Left ventricle myocardium inferior (tissue), 1 donor: Measurements from ENCODE around the gene CLDN9. TPM values are rescaled to one million over a fixed set of nuclear protein-coding genes. Genes with fewer than 3 reads are reported as not detected.

Source experiments
- DNase-seq: peaks from one replicate; pipeline ENCODE4 v3.0.0-alpha.2; 2020
- H3K27ac ChIP-seq: fragments of 200-600 bp; replicated peaks from 2 replicates; pipeline ENCODE4 v1.8.0; 2021
- H3K27me3 ChIP-seq: fragments of 200-600 bp; 2 replicates; pipeline ENCODE4 v1.8.0; 2021; ENCODE audit warnings: low read depth
- H3K36me3 ChIP-seq: fragments of 200-600 bp; 2 replicates; pipeline ENCODE4 v1.8.0; 2021
- H3K4me1 ChIP-seq: fragments of 200-600 bp; 2 replicates; pipeline ENCODE4 v1.8.0; 2021
- H3K4me3 ChIP-seq: fragments of 200-600 bp; 2 replicates; pipeline ENCODE4 v1.8.0; 2021; ENCODE audit warnings: mild to moderate bottlenecking, moderate library complexity
- H3K9me3 ChIP-seq: fragments of 200-600 bp; replicated peaks from 2 replicates; pipeline ENCODE4 v1.8.0; 2021
- intact Hi-C: fragments of 100-400 bp; cut with micrococcal nuclease; formaldehyde crosslinking; loops from one replicate; pipeline ENCODE4 v1.11.0; 2022
- total RNA-seq: library from RNA; stranded (reverse); fragmentation: NEBNext Ultra II Directional; extraction: Animal tissue kit (Norgen Biotek cat#: 25700); gene quantifications from one replicate; pipeline ENCODE4 v1.2.1, GENCODE V29; 2021
- TF ChIP-seq, protein P1 (sequence below): fragments of 200-600 bp; IDR thresholded peaks from 2 replicates; pipeline ENCODE4 v1.8.0; 2021; ENCODE audit warnings: antibody characterized with exemption, mild to moderate bottlenecking, borderline replicate concordance
- donor health status: DM: no; HTN: yes; CAD: no; lungs with severe emphysema.

The CLDN9 gene
- total RNA-seq, 1 donor from 2014 or later = 1.2 TPM

DNA sequence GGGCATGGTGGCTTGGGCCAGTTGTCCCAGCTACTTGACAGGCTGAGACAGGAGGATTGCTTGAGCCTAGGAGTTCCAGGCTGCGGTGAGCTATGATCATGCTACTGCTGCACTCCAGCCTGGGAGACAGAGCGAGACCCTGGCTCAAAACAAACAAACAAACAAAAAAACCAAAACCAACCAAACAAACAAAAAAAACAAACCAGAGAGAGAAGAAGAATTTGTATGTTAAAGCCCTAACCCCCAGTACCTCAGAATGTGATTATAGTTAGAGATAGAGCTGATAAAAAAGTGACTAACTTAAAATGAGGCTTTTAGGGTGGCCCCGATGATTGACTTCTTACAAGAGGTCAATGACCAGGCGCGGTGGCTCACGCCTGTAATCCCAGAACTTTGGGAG, 32.0 kb downstream of the CLDN9 start:
- H3K4me3 ChIP-seq = no peak overlapping the region
- H3K9me3 ChIP-seq = no peaks in the 10 kb centered on the region
- TF ChIP-seq, protein P1, sequence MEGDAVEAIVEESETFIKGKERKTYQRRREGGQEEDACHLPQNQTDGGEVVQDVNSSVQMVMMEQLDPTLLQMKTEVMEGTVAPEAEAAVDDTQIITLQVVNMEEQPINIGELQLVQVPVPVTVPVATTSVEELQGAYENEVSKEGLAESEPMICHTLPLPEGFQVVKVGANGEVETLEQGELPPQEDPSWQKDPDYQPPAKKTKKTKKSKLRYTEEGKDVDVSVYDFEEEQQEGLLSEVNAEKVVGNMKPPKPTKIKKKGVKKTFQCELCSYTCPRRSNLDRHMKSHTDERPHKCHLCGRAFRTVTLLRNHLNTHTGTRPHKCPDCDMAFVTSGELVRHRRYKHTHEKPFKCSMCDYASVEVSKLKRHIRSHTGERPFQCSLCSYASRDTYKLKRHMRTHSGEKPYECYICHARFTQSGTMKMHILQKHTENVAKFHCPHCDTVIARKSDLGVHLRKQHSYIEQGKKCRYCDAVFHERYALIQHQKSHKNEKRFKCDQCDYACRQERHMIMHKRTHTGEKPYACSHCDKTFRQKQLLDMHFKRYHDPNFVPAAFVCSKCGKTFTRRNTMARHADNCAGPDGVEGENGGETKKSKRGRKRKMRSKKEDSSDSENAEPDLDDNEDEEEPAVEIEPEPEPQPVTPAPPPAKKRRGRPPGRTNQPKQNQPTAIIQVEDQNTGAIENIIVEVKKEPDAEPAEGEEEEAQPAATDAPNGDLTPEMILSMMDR = no peak
- intact Hi-C loops = no loop called here
- H3K4me1 ChIP-seq = peaks cover 22% of the 10 kb centered on the region
- DNase-seq = no peak
- H3K36me3 ChIP-seq = no peaks in the 10 kb centered on the region
- H3K27ac ChIP-seq = no peak overlapping the region
- peaks cover 99% of the 10 kb centered on the region for H3K27me3 ChIP-seq

DNA sequence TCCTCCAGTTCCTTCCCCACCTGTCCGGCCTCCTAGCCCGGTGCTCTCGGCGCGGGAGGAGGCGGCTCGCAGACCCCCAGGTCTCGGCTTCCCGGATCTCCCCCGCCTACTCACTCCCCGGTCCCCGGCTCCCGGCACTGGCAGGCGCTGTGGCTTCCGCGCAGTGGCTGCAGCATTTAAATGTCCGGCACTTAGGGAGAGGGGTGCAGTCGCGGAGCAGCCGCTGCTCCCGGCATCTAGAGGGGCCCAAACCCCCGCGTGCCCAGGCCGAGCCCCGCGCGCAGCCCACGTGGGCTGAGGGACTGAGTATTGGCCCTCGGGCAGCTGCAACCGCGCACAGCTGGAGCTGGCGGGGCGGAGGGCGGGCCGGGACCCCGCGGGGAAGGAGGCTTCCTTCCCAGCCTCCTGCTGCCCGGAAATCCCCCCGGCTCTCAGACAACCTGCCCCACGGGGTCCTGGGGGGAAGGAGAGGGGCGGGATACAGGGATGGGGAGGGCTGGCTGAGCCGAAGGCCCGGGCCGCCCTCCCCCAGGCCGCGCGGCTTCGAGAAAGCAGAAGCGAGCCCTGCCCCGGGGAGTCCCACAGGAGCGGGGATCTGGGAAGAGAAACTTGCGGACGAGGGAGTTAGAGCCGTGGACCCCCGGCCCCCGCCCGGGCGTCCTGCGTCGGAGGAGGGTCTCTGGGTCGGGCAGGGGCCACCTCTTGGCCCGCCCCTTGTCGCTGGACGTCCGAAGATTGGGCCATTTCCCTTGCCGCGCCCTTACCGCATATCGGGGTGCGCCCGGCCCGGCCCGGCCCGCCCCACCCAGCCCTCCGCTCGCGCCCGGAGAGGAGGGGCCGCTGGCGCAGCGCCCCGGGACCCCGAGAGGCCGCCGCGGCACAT, 33.3 kb downstream of the CLDN9 start, which contains the start of gene MMP25:
TSS of gene MMP25 (plus strand) at position 804 of the 883 bp plus-strand sequence. CDS start 357 bp downstream, outside the sequence.
- H3K27me3 ChIP-seq = peaks cover 98% of the 10 kb centered on the region
- no peak within 1 kb of the TSS for H3K27ac ChIP-seq
- no peaks in the 10 kb centered on the region for H3K36me3 ChIP-seq
- H3K9me3 ChIP-seq = no peaks in the 10 kb centered on the region
- DNase-seq = no peak
- TF ChIP-seq, protein P1 = no peak
- peaks cover 22% of the 10 kb centered on the region for H3K4me1 ChIP-seq
- intact Hi-C loops = no loop called here
- peak within 1 kb of the TSS; percentile 69 for H3K4me3 ChIP-seq

DNA sequence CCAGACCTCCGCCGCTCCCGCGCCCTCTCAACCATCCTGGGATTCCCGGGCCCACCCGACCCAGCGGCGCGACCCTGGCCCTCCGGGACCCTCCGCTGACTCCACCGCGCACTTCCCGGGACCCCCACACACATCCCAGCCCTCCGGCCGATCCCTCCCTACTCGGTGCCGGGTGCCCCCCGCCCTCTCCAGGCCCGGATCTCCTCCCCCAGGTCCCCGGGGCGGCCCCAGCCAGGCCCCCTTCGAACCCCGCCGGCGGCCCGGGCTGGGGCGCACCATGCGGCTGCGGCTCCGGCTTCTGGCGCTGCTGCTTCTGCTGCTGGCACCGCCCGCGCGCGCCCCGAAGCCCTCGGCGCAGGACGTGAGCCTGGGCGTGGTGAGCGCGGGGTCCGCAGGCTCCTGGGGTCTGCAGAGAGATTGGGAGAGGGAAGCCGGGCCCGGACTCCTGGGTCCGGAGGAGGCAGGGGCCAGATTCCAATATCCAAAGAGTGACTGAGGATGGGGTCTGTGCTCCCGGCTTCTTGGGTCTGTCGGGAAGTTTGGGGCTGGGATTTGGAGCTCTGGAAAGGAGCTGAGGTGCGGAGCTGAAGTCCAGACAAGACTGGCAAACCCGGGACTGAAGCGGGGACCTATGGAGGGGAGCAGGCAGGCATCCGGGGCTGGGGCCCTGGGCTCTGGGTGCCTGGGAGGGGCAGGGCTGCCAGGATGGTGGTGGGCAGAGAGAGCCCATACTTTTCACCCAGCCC, 34.1 kb downstream of the CLDN9 start:
- intact Hi-C loops = no loop called here
- Histone ChIP-seq H3K27me3 (peaks cover 89% of the 10 kb centered on the region), H3K36me3 (no peaks in the 10 kb centered on the region), H3K27ac (no peak overlapping the region), H3K4me3 (peak overlapping the region; percentile 69), H3K4me1 (peaks cover 22% of the 10 kb centered on the region), H3K9me3 (no peaks in the 10 kb centered on the region)
- DNase-seq = no peak
- TF ChIP-seq, protein P1 = no peak

DNA sequence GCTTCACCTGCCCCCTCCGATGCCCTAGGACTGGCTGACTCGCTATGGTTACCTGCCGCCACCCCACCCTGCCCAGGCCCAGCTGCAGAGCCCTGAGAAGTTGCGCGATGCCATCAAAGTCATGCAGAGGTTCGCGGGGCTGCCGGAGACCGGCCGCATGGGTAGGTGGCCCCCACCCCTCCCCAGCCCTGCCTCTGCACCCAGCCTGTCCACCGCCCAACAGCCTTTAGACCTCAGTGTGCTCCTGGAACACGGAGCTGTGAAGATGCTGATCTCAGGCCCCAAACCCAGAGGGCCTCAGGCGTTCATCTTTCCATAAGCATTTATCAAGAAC, 34.6 kb downstream of the CLDN9 start:
- no peak overlapping the region for H3K27ac ChIP-seq
- no peak overlapping the region for H3K4me3 ChIP-seq
- no peak for DNase-seq
- H3K36me3 ChIP-seq = no peaks in the 10 kb centered on the region
- H3K9me3 ChIP-seq = no peaks in the 10 kb centered on the region
- H3K27me3 ChIP-seq = peaks cover 84% of the 10 kb centered on the region
- TF ChIP-seq, protein P1 = no peak
- intact Hi-C loops = no loop called here
- peaks cover 22% of the 10 kb centered on the region for H3K4me1 ChIP-seq

DNA sequence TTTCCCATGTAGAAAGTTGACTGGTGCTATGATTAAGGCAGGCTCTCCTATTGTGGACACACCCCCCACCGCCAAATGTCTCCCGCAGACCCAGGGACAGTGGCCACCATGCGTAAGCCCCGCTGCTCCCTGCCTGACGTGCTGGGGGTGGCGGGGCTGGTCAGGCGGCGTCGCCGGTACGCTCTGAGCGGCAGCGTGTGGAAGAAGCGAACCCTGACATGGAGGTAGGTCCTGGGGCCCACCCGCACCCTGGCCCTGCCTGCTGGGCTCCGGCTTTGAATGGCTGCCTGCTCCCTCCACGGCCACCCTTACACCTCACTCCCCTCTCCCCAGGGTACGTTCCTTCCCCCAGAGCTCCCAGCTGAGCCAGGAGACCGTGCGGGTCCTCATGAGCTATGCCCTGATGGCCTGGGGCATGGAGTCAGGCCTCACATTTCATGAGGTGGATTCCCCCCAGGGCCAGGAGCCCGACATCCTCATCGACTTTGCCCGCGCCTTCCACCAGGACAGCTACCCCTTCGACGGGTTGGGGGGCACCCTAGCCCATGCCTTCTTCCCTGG, 37.3 kb downstream of the CLDN9 start:
- Histone ChIP-seq H3K4me3 (no peak overlapping the region), H3K27ac (no peak overlapping the region), H3K4me1 (peaks cover 21% of the 10 kb centered on the region), H3K9me3 (no peaks in the 10 kb centered on the region), H3K36me3 (no peaks in the 10 kb centered on the region), H3K27me3 (peaks cover 58% of the 10 kb centered on the region)
- TF ChIP-seq, protein P1 = no peak
- no peak for DNase-seq
- intact Hi-C loops = loop anchor here (10.0 kb wide), 1 partner anchor 75 kb away; no protein-coding TSS in a partner anchor
